Esophagus mucosa (tissue), 1 donor: Measurements from ENCODE around the gene FASN. TPM values are rescaled to one million over a fixed set of nuclear protein-coding genes. Genes with fewer than 3 reads are reported as not detected.
A peak's percentile ranks its signal among the peaks of the same experiment; 100 is the strongest.

Source experiments
- ATAC-seq: fragments of 200-7000 bp; cut with Tn5 transposase; one replicate; pipeline ENCODE4 v1.9.1; 2020
- total RNA-seq: library from RNA; stranded (reverse); gene quantifications from one replicate; pipeline ENCODE4 v1.2.4, GENCODE V29; 2023
- donor health status: DM: yes; HTN: yes; CAD: no.

The FASN gene
- total RNA-seq, 1 donor from 2014 or later = 352 TPM

DNA sequence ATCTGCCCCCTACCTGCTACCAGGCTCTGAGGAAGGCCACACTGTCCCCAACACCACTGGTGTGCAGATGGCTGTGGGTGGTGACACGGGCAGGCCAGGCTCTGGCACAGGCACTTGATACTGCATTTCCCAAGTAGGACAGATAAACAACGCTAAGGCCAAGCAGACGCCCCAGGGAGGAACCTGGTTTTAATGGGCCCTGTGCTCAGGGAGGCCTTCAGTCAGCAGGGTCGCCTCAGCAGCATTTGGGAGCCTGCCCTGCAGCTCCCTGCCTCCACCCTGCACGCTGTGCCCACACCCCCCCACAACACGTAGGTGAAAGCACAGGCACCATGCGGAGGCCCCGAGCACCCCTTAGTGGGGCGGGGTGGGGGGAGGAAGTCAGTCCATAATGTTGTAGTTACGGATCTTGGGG, 3.3 kb upstream of the FASN start:
- no peak for ATAC-seq

- ATAC-seq = no peak
These were observed 2.7 kb upstream of the FASN start for GRCh38 chr17:82100502-82101298.

- ATAC-seq = no peak
These were observed 1.1 kb upstream of the FASN start for GRCh38 chr17:82098939-82099763.

- ATAC-seq = no peak
These were observed 192 bp downstream of the FASN start for GRCh38 chr17:82097919-82098168.

- peak; percentile 3 for ATAC-seq
These were observed 685 bp downstream of the FASN start for GRCh38 chr17:82097184-82097918.

- no peak for ATAC-seq
These were observed 1.3 kb downstream of the FASN start for GRCh38 chr17:82096709-82097183.

- peak; percentile 9 for ATAC-seq
These were observed 2.0 kb downstream of the FASN start for GRCh38 chr17:82095777-82096708.

DNA sequence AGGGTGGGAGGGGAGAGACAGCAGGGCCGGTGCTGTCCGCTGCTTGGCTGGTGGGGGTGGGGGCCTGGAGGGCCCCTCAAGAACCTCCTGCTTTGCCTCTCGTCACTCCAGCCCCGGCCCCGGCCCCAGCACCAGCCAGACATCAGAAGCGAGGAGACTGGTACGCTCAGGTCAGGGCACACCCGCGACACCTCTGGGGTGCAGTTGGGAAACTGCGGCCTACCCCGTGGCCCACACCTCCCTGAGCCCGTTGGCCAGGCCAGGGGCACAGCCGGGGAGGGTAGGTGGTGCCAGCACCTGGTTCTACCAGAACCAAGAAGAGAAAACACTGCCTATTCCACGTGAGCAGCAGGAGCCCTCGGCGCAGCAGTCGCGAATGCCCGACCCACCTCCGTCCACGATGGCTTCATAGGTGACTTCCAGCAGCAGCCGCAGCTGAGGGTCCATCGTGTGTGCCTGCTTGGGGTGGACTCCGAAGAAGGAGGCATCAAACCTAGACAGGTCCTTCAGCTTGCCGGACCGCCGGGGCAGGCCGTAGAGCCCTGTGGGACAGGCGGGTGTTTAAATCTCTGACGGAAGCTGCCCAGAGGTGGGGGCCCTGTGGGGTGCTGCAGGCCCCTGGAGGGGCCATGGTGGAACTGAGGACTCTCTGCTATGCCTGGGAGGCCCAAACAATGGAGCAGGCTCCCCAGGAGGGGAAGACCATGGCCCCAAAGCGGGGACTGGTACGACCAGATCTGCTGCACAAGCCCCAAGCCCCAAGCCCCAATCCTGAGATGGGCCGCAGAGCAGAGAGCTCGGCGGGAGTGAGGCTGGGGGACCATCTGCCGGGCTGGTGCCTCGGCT, 2.9 kb downstream of the FASN start:
- no peak for ATAC-seq

GRCh38 chr17:82092995-82093751, 4.9 kb downstream of the FASN start:
- no peak for ATAC-seq

GRCh38 chr17:82092628-82092994, 5.4 kb downstream of the FASN start:
- no peak for ATAC-seq

DNA sequence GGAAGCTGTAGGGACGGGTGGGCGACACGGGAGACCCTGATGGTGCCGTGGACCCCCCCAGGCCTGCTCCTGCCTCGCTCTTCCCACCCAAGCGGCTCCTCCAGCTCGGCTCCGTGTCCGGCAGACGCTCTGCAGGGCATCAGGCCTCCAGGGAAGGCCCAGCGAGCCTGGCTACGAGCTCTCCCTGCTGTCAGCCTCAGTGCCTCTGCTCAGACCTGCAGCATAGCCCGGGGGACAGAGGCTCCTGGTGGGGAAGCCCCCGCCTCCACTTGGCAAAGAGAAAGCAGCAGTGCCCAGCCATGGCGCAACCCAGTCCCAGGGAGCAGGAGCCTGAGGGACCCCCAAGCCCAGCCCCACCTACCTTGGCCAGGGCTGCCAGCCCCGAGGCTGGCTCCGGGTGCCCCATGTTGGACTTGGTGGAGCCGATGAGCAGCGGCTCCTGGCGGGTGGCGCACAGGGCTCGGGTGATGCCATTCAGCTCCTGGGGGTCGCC, 5.9 kb downstream of the FASN start:
- no peak for ATAC-seq

GRCh38 chr17:82091264-82092066, 6.6 kb downstream of the FASN start:
- ATAC-seq = no peak

GRCh38 chr17:82090549-82091263, 7.3 kb downstream of the FASN start:
- no peak for ATAC-seq

- no peak for ATAC-seq
These were observed 8.1 kb downstream of the FASN start for GRCh38 chr17:82089723-82090548.

- no peak for ATAC-seq
These were observed 9.0 kb downstream of the FASN start for GRCh38 chr17:82088838-82089722.

DNA sequence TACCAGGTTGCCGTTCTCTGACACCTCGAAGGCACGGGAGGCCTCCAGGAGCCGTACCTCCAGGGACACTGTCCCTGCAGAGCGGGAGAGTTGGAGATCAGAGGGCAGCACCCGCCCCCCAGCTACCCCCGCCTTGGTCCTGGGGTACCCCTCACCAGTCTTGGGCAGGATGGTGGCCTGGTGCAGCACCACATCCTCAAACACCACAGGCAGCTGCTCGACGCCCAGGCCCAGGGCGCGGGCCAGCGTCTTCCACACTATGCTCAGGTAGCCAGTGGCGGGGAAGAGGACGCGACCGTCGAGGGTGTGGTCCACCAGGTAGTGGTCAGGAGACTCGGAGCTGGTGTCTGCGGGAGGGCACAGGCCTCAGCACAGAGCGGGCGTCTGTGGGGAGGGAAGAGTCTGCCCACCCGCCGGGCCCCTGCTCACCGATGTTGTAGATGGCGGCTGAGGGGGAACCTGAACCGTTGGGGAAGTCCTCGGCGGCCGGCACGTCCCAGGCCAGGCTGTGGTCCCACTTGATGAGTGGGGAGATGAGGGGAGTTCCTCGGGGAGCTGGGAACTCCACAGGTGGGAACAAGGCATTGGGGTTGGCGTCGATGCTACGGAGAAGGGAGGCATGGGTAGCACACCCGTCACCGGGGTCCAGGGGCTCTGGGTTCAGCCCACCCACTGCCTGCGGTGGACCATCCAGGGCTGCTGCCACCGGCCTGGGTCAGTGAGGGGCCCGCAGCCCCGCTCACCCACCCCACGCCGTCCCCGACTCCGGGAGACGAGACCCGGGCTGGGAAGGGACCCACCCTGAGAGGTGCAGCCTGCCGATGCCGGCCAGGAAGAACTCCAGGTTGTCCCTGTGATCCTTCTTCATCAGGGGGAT, 9.8 kb downstream of the FASN start:
- no peak for ATAC-seq
